Measurements from ENCODE around the gene OR5M3. TPM values are rescaled to one million over a fixed set of nuclear protein-coding genes. Genes with fewer than 3 reads are reported as not detected.

Gene OR5M3
- not detected in 2 replicates for total RNA-seq
- long read RNA-seq: 0 reads

DNA sequence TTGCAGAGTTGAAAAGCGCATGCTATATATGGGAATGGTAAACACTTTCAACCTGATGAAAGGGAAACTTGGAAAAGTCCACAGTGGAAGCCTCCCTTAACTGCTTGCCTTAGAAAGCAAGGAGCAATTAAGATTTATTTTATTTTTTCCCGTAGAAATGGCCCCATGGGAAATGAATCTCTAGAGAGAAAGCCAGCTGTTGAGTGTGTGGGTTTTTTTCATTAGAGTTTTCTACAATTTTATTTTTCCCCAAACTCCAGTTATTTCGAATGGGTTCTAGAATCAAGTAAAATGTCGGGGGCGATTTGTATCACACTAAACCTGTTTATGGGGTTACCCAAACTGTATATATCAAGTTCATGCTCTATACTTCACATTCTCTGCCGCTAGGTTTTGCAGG is at the start of gene OR5M3:
Gene OR5M3 (minus strand): TSS at position 101 of the 400 bp plus-strand sequence. CDS start 2,855 bp downstream, outside the sequence.
- Mint-ChIP-seq H3K9me3 (no peaks in the 10 kb centered on the region), H3K4me1 (no peaks in the 10 kb centered on the region), H3K36me3 (ENCODE audit: low read depth) (no peaks in the 10 kb centered on the region), H3K27ac (ENCODE audit: unreplicated experiment) (no peak within 1 kb of the TSS), H3K4me3 (no peak within 1 kb of the TSS), H3K27me3 (ENCODE audit: low read depth) (no peaks in the 10 kb centered on the region)
- no peak for DNase-seq (ENCODE audit: low read depth, low spot score)
- TF ChIP-seq, protein P1, sequence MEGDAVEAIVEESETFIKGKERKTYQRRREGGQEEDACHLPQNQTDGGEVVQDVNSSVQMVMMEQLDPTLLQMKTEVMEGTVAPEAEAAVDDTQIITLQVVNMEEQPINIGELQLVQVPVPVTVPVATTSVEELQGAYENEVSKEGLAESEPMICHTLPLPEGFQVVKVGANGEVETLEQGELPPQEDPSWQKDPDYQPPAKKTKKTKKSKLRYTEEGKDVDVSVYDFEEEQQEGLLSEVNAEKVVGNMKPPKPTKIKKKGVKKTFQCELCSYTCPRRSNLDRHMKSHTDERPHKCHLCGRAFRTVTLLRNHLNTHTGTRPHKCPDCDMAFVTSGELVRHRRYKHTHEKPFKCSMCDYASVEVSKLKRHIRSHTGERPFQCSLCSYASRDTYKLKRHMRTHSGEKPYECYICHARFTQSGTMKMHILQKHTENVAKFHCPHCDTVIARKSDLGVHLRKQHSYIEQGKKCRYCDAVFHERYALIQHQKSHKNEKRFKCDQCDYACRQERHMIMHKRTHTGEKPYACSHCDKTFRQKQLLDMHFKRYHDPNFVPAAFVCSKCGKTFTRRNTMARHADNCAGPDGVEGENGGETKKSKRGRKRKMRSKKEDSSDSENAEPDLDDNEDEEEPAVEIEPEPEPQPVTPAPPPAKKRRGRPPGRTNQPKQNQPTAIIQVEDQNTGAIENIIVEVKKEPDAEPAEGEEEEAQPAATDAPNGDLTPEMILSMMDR (conservative IDR thresholded peaks at IDR 0.05): no peak

DNA sequence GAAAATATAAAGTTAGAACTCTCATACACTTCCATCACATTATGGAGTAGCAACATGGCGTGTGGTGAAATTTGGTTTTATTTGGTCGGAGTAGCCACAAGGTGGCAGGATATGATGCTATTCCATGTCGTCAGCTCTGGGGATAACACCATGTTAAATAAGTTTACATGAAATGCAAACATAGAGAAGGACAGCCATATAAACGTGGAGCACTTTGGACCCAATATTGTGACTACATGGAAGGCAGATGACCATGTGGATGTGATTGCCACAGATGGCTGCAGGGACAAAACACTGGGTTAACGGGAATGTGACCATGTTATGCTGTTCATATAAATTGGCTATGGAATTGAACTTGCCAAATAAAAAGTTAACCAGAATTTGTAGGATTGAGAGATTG is 48.9 kb upstream of the OR5M3 start:
- Mint-ChIP-seq H3K4me3 (no peak overlapping the region), H3K36me3 (ENCODE audit: low read depth) (no peaks in the 10 kb centered on the region), H3K27ac (ENCODE audit: unreplicated experiment) (no peak overlapping the region), H3K9me3 (no peaks in the 10 kb centered on the region), H3K4me1 (no peaks in the 10 kb centered on the region), H3K27me3 (ENCODE audit: low read depth) (no peaks in the 10 kb centered on the region)
- no peak for DNase-seq (ENCODE audit: low read depth, low spot score)
- TF ChIP-seq, protein P1 (conservative IDR thresholded peaks at IDR 0.05): peak; percentile 44

GRCh38 chr11:56513280-56513679 is 40.1 kb upstream of the OR5M3 start:
- H3K9me3 Mint-ChIP-seq: no peaks in the 10 kb centered on the region
- H3K27ac Mint-ChIP-seq (ENCODE audit: unreplicated experiment): no peak overlapping the region
- no peak for DNase-seq (ENCODE audit: low read depth, low spot score)
- H3K4me3 Mint-ChIP-seq: no peak overlapping the region
- TF ChIP-seq, protein P1 (conservative IDR thresholded peaks at IDR 0.05): no peak
- H3K27me3 Mint-ChIP-seq (ENCODE audit: low read depth): peaks cover 3% of the 10 kb centered on the region
- H3K4me1 Mint-ChIP-seq: no peaks in the 10 kb centered on the region
- H3K36me3 Mint-ChIP-seq (ENCODE audit: low read depth): no peaks in the 10 kb centered on the region

GRCh38 chr11:56509439-56509838 is 36.3 kb upstream of the OR5M3 start:
- peaks cover 3% of the 10 kb centered on the region for H3K27me3 Mint-ChIP-seq (ENCODE audit: low read depth)
- DNase-seq (ENCODE audit: low read depth, low spot score): no peak
- H3K4me1 Mint-ChIP-seq: no peaks in the 10 kb centered on the region
- no peaks in the 10 kb centered on the region for H3K9me3 Mint-ChIP-seq
- TF ChIP-seq, protein P1 (conservative IDR thresholded peaks at IDR 0.05): no peak
- H3K4me3 Mint-ChIP-seq: no peak overlapping the region
- no peak overlapping the region for H3K27ac Mint-ChIP-seq (ENCODE audit: unreplicated experiment)
- H3K36me3 Mint-ChIP-seq (ENCODE audit: low read depth): no peaks in the 10 kb centered on the region

- Mint-ChIP-seq H3K27ac (ENCODE audit: unreplicated experiment) (no peak overlapping the region), H3K36me3 (ENCODE audit: low read depth) (no peaks in the 10 kb centered on the region), H3K4me1 (no peaks in the 10 kb centered on the region), H3K27me3 (ENCODE audit: low read depth) (peaks cover 2% of the 10 kb centered on the region), H3K4me3 (no peak overlapping the region), H3K9me3 (peaks cover 4% of the 10 kb centered on the region)
- TF ChIP-seq, protein P1 (conservative IDR thresholded peaks at IDR 0.05): no peak
- no peak for DNase-seq (ENCODE audit: low read depth, low spot score)
These were observed 23.9 kb upstream of the OR5M3 start for GRCh38 chr11:56497010-56497409.

GRCh38 chr11:56495117-56495516 is 22.0 kb upstream of the OR5M3 start:
- TF ChIP-seq, protein P1 (conservative IDR thresholded peaks at IDR 0.05): no peak
- no peak overlapping the region for H3K4me3 Mint-ChIP-seq
- peaks cover 2% of the 10 kb centered on the region for H3K27me3 Mint-ChIP-seq (ENCODE audit: low read depth)
- no peaks in the 10 kb centered on the region for H3K4me1 Mint-ChIP-seq
- peaks cover 4% of the 10 kb centered on the region for H3K9me3 Mint-ChIP-seq
- no peaks in the 10 kb centered on the region for H3K36me3 Mint-ChIP-seq (ENCODE audit: low read depth)
- no peak for DNase-seq (ENCODE audit: low read depth, low spot score)
- no peak overlapping the region for H3K27ac Mint-ChIP-seq (ENCODE audit: unreplicated experiment)
